H9 (cell line): Measurements from ENCODE around the gene SLC47A1. TPM values are rescaled to one million over a fixed set of nuclear protein-coding genes. Genes with fewer than 3 reads are reported as not detected.

ENCODE experiments used
- DNase-seq: peaks from one replicate; pipeline ENCODE4 v3.0.0-alpha.2; 2017
- H2AFZ ChIP-seq: one replicate; pipeline ENCODE4 v1.6.1; 2013; ENCODE audit warnings: mild to moderate bottlenecking, low read length, control low read depth, moderate library complexity
- H2AK5ac ChIP-seq: 2 replicates; pipeline ENCODE4 v1.6.1; 2013; ENCODE audit warnings: low read length, control low read depth, mixed read lengths; ENCODE audit not compliant: insufficient read length
- H2BK120ac ChIP-seq: one replicate; pipeline ENCODE4 v1.6.1; 2013; ENCODE audit warnings: low read depth, mild to moderate bottlenecking, low read length, control low read depth, inconsistent platforms; ENCODE audit not compliant: poor library complexity, severe bottlenecking
- H2BK12ac ChIP-seq: 2 replicates; pipeline ENCODE4 v1.6.1; 2013; ENCODE audit warnings: low read length, control low read depth, mixed read lengths, low read depth; ENCODE audit not compliant: insufficient read length
- H2BK15ac ChIP-seq: 2 replicates; pipeline ENCODE4 v1.6.1; 2013; ENCODE audit warnings: low read depth, low read length, control low read depth
- H2BK20ac ChIP-seq: one replicate; pipeline ENCODE4 v1.6.1; 2013; ENCODE audit warnings: low read depth, mild to moderate bottlenecking, low read length, control low read depth, inconsistent platforms; ENCODE audit not compliant: poor library complexity, severe bottlenecking
- H2BK5ac ChIP-seq: 2 replicates; pipeline ENCODE4 v1.6.1; 2013; ENCODE audit warnings: low read length, control low read depth, mixed read lengths; ENCODE audit not compliant: insufficient read length
- H3K14ac ChIP-seq: 2 replicates; pipeline ENCODE4 v1.6.1; 2013; ENCODE audit warnings: low read length, control low read depth; ENCODE audit not compliant: insufficient read depth
- H3K18ac ChIP-seq: 2 replicates; pipeline ENCODE4 v1.6.1; 2013; ENCODE audit warnings: low read depth, mild to moderate bottlenecking, mixed read lengths, low read length, control low read depth; ENCODE audit not compliant: insufficient read length
- H3K23ac ChIP-seq: 2 replicates; pipeline ENCODE4 v1.6.1; 2013; ENCODE audit warnings: low read length, control low read depth, mixed read lengths, low read depth; ENCODE audit not compliant: insufficient read length
- H3K23me2 ChIP-seq: 2 replicates; pipeline ENCODE4 v1.6.1; 2013; ENCODE audit warnings: low read depth, mild to moderate bottlenecking, mixed read lengths, low read length, control low read depth; ENCODE audit not compliant: insufficient read length, poor library complexity, severe bottlenecking
- H3K27ac ChIP-seq: 2 replicates; pipeline ENCODE4 v1.5.1; 2013; ENCODE audit warnings: low read length, control low read depth, mixed read lengths, low read depth; ENCODE audit not compliant: insufficient read length
- H3K27me3 ChIP-seq: 2 replicates; pipeline ENCODE4 v1.6.1; 2013; ENCODE audit warnings: low read length, control low read depth, inconsistent platforms; ENCODE audit not compliant: insufficient read depth
- H3K4ac ChIP-seq: 2 replicates; pipeline ENCODE4 v1.6.1; 2013; ENCODE audit warnings: low read depth, mild to moderate bottlenecking, control low read depth, inconsistent platforms, low read length, moderate library complexity
- H3K4me1 ChIP-seq: 2 replicates; pipeline ENCODE4 v1.6.1; 2013; ENCODE audit warnings: low read length, control low read depth, inconsistent platforms; ENCODE audit not compliant: insufficient read depth
- H3K4me2 ChIP-seq: 2 replicates; pipeline ENCODE4 v1.6.1; 2013; ENCODE audit warnings: low read length, control low read depth, mixed read lengths; ENCODE audit not compliant: insufficient read length, insufficient read depth
- H3K56ac ChIP-seq: 2 replicates; pipeline ENCODE4 v1.6.1; 2013; ENCODE audit warnings: low read depth, mild to moderate bottlenecking, mixed read lengths, low read length, control low read depth; ENCODE audit not compliant: insufficient read length
- H3K79me1 ChIP-seq: 2 replicates; pipeline ENCODE4 v1.6.1; 2013; ENCODE audit warnings: low read depth, mild to moderate bottlenecking, moderate library complexity, low read length, control low read depth, inconsistent platforms; ENCODE audit not compliant: insufficient read depth, poor library complexity, severe bottlenecking
- H3K79me2 ChIP-seq: 2 replicates; pipeline ENCODE4 v1.6.1; 2013; ENCODE audit warnings: low read length, control low read depth, inconsistent platforms; ENCODE audit not compliant: insufficient read depth
- H3K9ac ChIP-seq: 2 replicates; pipeline ENCODE4 v1.6.1; 2013; ENCODE audit warnings: low read length, control low read depth, mixed read lengths; ENCODE audit not compliant: insufficient read length; ENCODE audit errors: extremely low read depth
- H3K9me3 ChIP-seq: one replicate; pipeline ENCODE4 v1.6.1; 2013; ENCODE audit warnings: low read depth, low read length, inconsistent platforms; ENCODE audit not compliant: control insufficient read depth
- H3T11ph ChIP-seq: one replicate; pipeline ENCODE4 v1.6.1; 2013; ENCODE audit warnings: mild to moderate bottlenecking, low read length, control low read depth, inconsistent platforms
- H4K20me1 ChIP-seq: one replicate; pipeline ENCODE4 v1.6.1; 2013; ENCODE audit not compliant: control insufficient read depth, insufficient read length, insufficient read depth
- H4K5ac ChIP-seq: 2 replicates; pipeline ENCODE4 v1.6.1; 2013; ENCODE audit warnings: low read depth, mild to moderate bottlenecking, mixed read lengths, low read length, control low read depth; ENCODE audit not compliant: insufficient read length
- H4K8ac ChIP-seq: replicated peaks from 2 replicates; pipeline ENCODE4 v1.6.1; 2013; ENCODE audit warnings: low read length, control low read depth, mixed read lengths, low read depth; ENCODE audit not compliant: insufficient read length
- H4K91ac ChIP-seq: 2 replicates; pipeline ENCODE4 v1.6.1; 2013; ENCODE audit warnings: low read depth, mild to moderate bottlenecking, moderate library complexity, mixed read lengths, low read length, control low read depth; ENCODE audit not compliant: insufficient read length
- H3K27ac Mint-ChIP-seq, 3 experiments: 2 replicates in 2 of 3; 3 replicates in 1 of 3; pipeline ENCODE4 v1.8.0; 2020 to 2021; ENCODE audit warnings: mixed read lengths in 3 of 3, mild to moderate bottlenecking in 1 of 3, moderate library complexity in 1 of 3
- H3K27me3 Mint-ChIP-seq: 2 replicates; pipeline ENCODE4 v1.8.0; 2021; ENCODE audit warnings: low read depth, mild to moderate bottlenecking, moderate library complexity, mixed read lengths
- H3K36me3 Mint-ChIP-seq, 3 experiments: 2 replicates in 2 of 3; 3 replicates in 1 of 3; pipeline ENCODE4 v1.8.0; 2020 to 2021; ENCODE audit warnings: low read depth in 3 of 3, mixed read lengths in 3 of 3; ENCODE audit not compliant: insufficient read depth in 1 of 3
- H3K4me1 Mint-ChIP-seq, 2 experiments: 2 replicates each; pipeline ENCODE4 v1.8.0; 2020; ENCODE audit warnings: mixed read lengths in 2 of 2
- H3K4me3 Mint-ChIP-seq, 2 experiments: 2 replicates in 1 of 2; 3 replicates in 1 of 2; pipeline ENCODE4 v1.8.0; 2020 to 2021; ENCODE audit warnings: mild to moderate bottlenecking in 2 of 2, mixed read lengths in 2 of 2, moderate library complexity in 1 of 2
- H3K9me3 Mint-ChIP-seq, 2 experiments: 2 replicates in 1 of 2; 3 replicates in 1 of 2; pipeline ENCODE4 v1.8.0; 2020; ENCODE audit warnings: mild to moderate bottlenecking in 2 of 2, mixed read lengths in 2 of 2, moderate library complexity in 1 of 2
- whole genome bisulfite sequencing: extraction: QIAGEN DNeasy Blood & Tissue Kit; methylation state at CpG from one replicate; pipeline ENCODE4 v1.1.7; 2013; ENCODE audit warnings: missing lambda C conversion rate, low lambda C conversion rate, mixed read lengths; ENCODE audit not compliant: insufficient read length; ENCODE audit errors: extremely low coverage; 5-methylcytosine and 5-hydroxymethylcytosine counted together
- total RNA-seq: library from RNA; stranded (reverse); gene quantifications from 2 replicates; pipeline ENCODE4 v1.2.1, GENCODE V29; 2021
- TF ChIP-seq, protein P1 (sequence below): fragments of 200-600 bp; sonication (generic); conservative IDR thresholded peaks from 3 replicates; pipeline ENCODE4 v1.8.0; 2021; ENCODE audit warnings: antibody characterized with exemption, mild to moderate bottlenecking

The SLC47A1 gene
- total RNA-seq, 1 experiment from 2014 or later = 4.0 TPM

GRCh38 chr17:19592316-19592715 lies 58.7 kb downstream of the SLC47A1 start:
- H4K5ac ChIP-seq = no peak overlapping the region
- TF ChIP-seq, protein P1, sequence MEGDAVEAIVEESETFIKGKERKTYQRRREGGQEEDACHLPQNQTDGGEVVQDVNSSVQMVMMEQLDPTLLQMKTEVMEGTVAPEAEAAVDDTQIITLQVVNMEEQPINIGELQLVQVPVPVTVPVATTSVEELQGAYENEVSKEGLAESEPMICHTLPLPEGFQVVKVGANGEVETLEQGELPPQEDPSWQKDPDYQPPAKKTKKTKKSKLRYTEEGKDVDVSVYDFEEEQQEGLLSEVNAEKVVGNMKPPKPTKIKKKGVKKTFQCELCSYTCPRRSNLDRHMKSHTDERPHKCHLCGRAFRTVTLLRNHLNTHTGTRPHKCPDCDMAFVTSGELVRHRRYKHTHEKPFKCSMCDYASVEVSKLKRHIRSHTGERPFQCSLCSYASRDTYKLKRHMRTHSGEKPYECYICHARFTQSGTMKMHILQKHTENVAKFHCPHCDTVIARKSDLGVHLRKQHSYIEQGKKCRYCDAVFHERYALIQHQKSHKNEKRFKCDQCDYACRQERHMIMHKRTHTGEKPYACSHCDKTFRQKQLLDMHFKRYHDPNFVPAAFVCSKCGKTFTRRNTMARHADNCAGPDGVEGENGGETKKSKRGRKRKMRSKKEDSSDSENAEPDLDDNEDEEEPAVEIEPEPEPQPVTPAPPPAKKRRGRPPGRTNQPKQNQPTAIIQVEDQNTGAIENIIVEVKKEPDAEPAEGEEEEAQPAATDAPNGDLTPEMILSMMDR = no peak
- H4K20me1 ChIP-seq = no peaks in the 10 kb centered on the region
- no peak overlapping the region for H2BK20ac ChIP-seq
- Mint-ChIP-seq H3K27me3 (peaks cover 2% of the 10 kb centered on the region; the same call in 1 of the 2 replicates), H3K36me3 (no peaks in the 10 kb centered on the region), H3K4me3 (no peak overlapping the region), H3K9me3 (no peaks in the 10 kb centered on the region), H3K27ac (peak overlapping the region in 1 of 3 experiments; percentile 17; a peak in 1 of 7 replicates), H3K4me1 (peaks cover 0 to 8% of the 10 kb centered on the region in 2 experiments; a peak in 1 of 4 replicates)
- no peak overlapping the region for H2BK120ac ChIP-seq
- H3K14ac ChIP-seq = no peak overlapping the region
- H3K4me2 ChIP-seq = no peak overlapping the region
- no peaks in the 10 kb centered on the region for H3K4me1 ChIP-seq
- H3K27me3 ChIP-seq = no peaks in the 10 kb centered on the region
- H3K27ac ChIP-seq = no peak overlapping the region
- H2BK5ac ChIP-seq = no peak overlapping the region
- no peak overlapping the region for H2AFZ ChIP-seq
- H3K79me1 ChIP-seq = no peaks in the 10 kb centered on the region
- no peak overlapping the region for H3K56ac ChIP-seq
- no peak overlapping the region for H2BK15ac ChIP-seq
- H2AK5ac ChIP-seq = no peak overlapping the region
- H3K23ac ChIP-seq = no peak overlapping the region
- WGBS = no CpG with 5 or more reads among the region's 4 CpGs
- no peak overlapping the region for H3K9ac ChIP-seq
- no peaks in the 10 kb centered on the region for H3K9me3 ChIP-seq
- no peak overlapping the region for H4K8ac ChIP-seq
- H4K91ac ChIP-seq = no peak overlapping the region
- DNase-seq = no peak
- no peak overlapping the region for H2BK12ac ChIP-seq
- H3T11ph ChIP-seq = no peak overlapping the region
- H3K18ac ChIP-seq = no peak overlapping the region
- H3K79me2 ChIP-seq = no peaks in the 10 kb centered on the region
- no peak overlapping the region for H3K4ac ChIP-seq
- no peaks in the 10 kb centered on the region for H3K23me2 ChIP-seq
